GM21360 (cell line): ENCODE results near the gene SLC14A1.

Experiments
- ATAC-seq: cut with Tn5 transposase; IDR thresholded peaks from one replicate; pipeline ENCODE4 v1.9.1; 2021; ENCODE audit warnings: mild to moderate bottlenecking, moderate library complexity; ENCODE audit not compliant: unreplicated experiment

The SLC14A1 gene

DNA sequence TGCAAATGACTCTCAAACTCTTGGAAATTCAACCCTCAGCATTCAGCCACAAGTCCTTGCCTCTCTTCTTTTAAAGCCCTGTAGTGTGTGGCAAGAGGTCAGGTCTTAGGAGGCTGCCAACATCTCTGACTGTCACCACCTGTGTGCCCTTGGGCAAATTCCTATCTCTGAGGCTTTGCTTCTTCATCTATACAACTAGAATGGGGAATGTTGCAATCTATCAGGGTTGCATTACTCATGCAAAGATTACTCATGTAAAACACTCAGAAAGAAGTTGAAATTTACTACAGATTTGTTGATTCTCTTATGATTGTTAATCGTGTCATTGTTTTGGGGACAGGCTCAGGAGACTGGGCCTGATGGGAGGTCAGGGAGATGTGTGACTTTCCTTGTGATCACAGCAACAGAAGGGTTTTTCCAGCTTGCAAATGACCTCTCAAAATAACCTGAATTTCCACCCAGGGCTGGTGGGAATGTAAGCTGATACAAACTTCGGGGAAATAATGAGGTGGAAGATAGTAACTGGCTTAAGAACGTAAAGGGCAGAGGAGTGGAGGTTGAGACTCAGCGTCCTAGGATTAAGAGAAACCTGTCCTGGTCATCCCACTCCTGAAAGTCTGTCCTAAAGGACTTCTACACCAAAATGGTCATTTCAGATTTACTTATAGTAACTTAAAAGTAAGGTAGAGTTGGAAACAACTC is 69.4 kb downstream of the SLC14A1 start:
- no peak for ATAC-seq

DNA sequence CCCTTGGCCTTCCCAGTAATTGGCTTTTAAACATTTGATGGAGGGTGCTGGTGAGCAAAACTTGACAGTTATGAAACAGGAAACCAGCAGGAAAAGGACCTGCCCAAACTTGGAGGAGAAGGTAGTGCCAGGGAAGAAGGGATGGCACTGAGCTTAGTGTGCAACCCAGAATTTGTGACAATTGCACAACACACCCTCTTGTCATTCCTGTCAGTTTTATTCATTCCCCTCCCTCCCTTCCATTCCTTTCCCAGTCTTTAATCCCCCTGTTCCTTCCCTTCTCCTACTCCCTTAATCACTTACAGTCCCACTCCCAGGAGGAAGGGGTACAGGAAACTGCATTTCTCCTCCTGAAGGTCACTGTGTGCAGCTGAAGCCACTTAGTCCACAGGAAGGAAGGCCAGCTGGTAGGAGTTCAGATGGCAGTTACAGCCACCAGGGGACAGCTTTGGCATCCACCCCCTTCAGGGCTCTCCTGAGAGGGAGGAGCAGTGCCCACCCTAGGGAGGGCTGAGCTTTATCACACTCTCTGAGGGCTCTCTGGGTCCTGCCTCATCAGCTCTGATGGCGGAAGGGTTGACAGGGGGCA is 77.5 kb downstream of the SLC14A1 start:
- ATAC-seq, result no peak
